HEK293T (cell line): ENCODE data around the gene FEM1B.

Source experiments
- ARNT ChIP-seq: fragments of 450-650 bp; IDR thresholded peaks from 2 replicates; pipeline ENCODE4 v1.6.1; 2017; ENCODE audit warnings: mild to moderate bottlenecking
- BHLHE40 ChIP-seq: fragments of 450-650 bp; IDR thresholded peaks from 2 replicates; pipeline ENCODE4 v1.6.1; 2016; ENCODE audit warnings: mild to moderate bottlenecking, moderate library complexity, borderline replicate concordance
- CTBP1 ChIP-seq: fragments of 450-650 bp; IDR thresholded peaks from 2 replicates; pipeline ENCODE4 v1.6.1; 2016; ENCODE audit warnings: borderline replicate concordance
- ELF4 ChIP-seq: fragments of 450-650 bp; IDR thresholded peaks from 2 replicates; pipeline ENCODE4 v1.6.1; 2017; ENCODE audit warnings: antibody characterized with exemption
- FOXA1 ChIP-seq: fragments of 450-650 bp; IDR thresholded peaks from 2 replicates; pipeline ENCODE4 v1.6.1; 2016; ENCODE audit warnings: mild to moderate bottlenecking
- FOXM1 ChIP-seq: fragments of 450-650 bp; IDR thresholded peaks from 2 replicates; pipeline ENCODE4 v1.6.1; 2017; ENCODE audit warnings: mild to moderate bottlenecking, borderline replicate concordance
- HDGF ChIP-seq: fragments of 450-650 bp; IDR thresholded peaks from 2 replicates; pipeline ENCODE4 v1.6.1; 2017; ENCODE audit warnings: antibody characterized with exemption, borderline replicate concordance
- L3MBTL2 ChIP-seq: fragments of 450-650 bp; conservative IDR thresholded peaks from 2 replicates; pipeline ENCODE4 v1.6.1; 2016; ENCODE audit warnings: mild to moderate bottlenecking
- LEF1 ChIP-seq: fragments of 450-650 bp; IDR thresholded peaks from 2 replicates; pipeline ENCODE4 v1.6.1; 2017; ENCODE audit warnings: mild to moderate bottlenecking, borderline replicate concordance
- PKNOX1 ChIP-seq: fragments of 450-650 bp; IDR thresholded peaks from 2 replicates; pipeline ENCODE4 v1.6.1; 2016
- SP1 ChIP-seq: fragments of 450-650 bp; IDR thresholded peaks from 2 replicates; pipeline ENCODE4 v1.6.1; 2017
- SUZ12 ChIP-seq: fragments of 450-650 bp; IDR thresholded peaks from 2 replicates; pipeline ENCODE4 v1.6.1; 2016; ENCODE audit warnings: mild to moderate bottlenecking
- TARDBP ChIP-seq: fragments of 450-650 bp; IDR thresholded peaks from 2 replicates; pipeline ENCODE4 v1.6.1; 2016
- ZNF384 ChIP-seq: fragments of 450-650 bp; IDR thresholded peaks from 2 replicates; pipeline ENCODE4 v1.6.1; 2016

- no peak for TF ChIP-seq HDGF
- no peak for TF ChIP-seq BHLHE40
- no peak for TF ChIP-seq ARNT
- no peak for TF ChIP-seq FOXM1
- TF ChIP-seq TARDBP, result no peak
- no peak for TF ChIP-seq SUZ12
- no peak for TF ChIP-seq SP1
- no peak for TF ChIP-seq PKNOX1
- no peak for TF ChIP-seq FOXA1
- no peak for TF ChIP-seq LEF1
- TF ChIP-seq CTBP1, result no peak
- TF ChIP-seq ZNF384, result no peak
- no peak for TF ChIP-seq ELF4
- no peak for TF ChIP-seq L3MBTL2
These were observed 38.0 kb downstream of the FEM1B start for GRCh38 chr15:68315495-68316031.
